IMR-90 (cell line): Measurements from ENCODE around the gene PPP1R1C.

ENCODE experiments used
- BHLHE40 ChIP-seq: fragments of 150-350 bp; IDR thresholded peaks from 2 replicates; pipeline ENCODE4 v1.6.1; 2016; ENCODE audit warnings: mild to moderate bottlenecking, low read depth, low read length
- CEBPB ChIP-seq: IDR thresholded peaks from 2 replicates; pipeline ENCODE4 v1.6.1; 2012; ENCODE audit warnings: low read depth, low read length, improper control_type of control experiment
- FOS ChIP-seq: fragments of 150-350 bp; IDR thresholded peaks from 2 replicates; pipeline ENCODE4 v1.6.1; 2016; ENCODE audit warnings: low read depth, low read length
- MXI1 ChIP-seq: IDR thresholded peaks from 2 replicates; pipeline ENCODE4 v1.6.1; 2012; ENCODE audit warnings: low read depth, mild to moderate bottlenecking, low read length, moderate library complexity, borderline replicate concordance
- NFE2L2 ChIP-seq: fragments of 150-350 bp; IDR thresholded peaks from 2 replicates; pipeline ENCODE4 v1.6.1; 2016; ENCODE audit warnings: low read depth, mild to moderate bottlenecking, low read length
- POLR2A ChIP-seq: IDR thresholded peaks from 2 replicates; pipeline ENCODE4 v1.6.1; 2012; ENCODE audit warnings: mild to moderate bottlenecking, low read depth, low read length
- RAD21 ChIP-seq: IDR thresholded peaks from 2 replicates; pipeline ENCODE4 v1.6.1; 2012; ENCODE audit warnings: low read length, improper control_type of control experiment
- RFX5 ChIP-seq: IDR thresholded peaks from 2 replicates; pipeline ENCODE4 v1.8.0; 2012; ENCODE audit warnings: low read depth, mild to moderate bottlenecking, low read length, moderate library complexity
- TF ChIP-seq, protein P1 (sequence below): conservative IDR thresholded peaks from 2 replicates; pipeline ENCODE4 v1.5.1; 2012; ENCODE audit warnings: mild to moderate bottlenecking, low read depth, low read length, improper control_type of control experiment
- TF ChIP-seq, protein P2 (sequence below): fragments of 150-350 bp; IDR thresholded peaks from 2 replicates; pipeline ENCODE4 v1.6.1; 2017; ENCODE audit warnings: mild to moderate bottlenecking, antibody characterized with exemption, low read length, low read depth

DNA sequence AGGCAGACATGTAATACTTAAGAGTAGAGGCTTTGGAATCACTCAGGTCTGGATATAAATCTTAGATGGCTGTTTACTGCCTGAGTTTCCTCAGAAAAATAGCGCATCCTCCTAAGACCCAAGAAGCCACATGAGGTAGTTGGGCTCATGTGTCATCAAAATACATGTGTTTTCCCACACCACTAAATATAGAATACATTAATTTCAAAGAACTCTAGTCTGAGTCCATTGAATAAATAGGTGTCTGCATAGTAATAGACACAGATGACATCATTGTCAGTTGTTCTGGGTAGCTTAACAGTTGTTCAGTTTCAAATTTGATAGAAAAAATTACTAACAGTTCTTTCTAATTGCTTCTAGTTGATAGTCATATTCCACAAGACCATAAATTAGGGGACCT is 9.6 kb downstream of the PPP1R1C start:
- no peak for TF ChIP-seq NFE2L2
- no peak for TF ChIP-seq RAD21
- TF ChIP-seq POLR2A = no peak
- TF ChIP-seq, protein P1, sequence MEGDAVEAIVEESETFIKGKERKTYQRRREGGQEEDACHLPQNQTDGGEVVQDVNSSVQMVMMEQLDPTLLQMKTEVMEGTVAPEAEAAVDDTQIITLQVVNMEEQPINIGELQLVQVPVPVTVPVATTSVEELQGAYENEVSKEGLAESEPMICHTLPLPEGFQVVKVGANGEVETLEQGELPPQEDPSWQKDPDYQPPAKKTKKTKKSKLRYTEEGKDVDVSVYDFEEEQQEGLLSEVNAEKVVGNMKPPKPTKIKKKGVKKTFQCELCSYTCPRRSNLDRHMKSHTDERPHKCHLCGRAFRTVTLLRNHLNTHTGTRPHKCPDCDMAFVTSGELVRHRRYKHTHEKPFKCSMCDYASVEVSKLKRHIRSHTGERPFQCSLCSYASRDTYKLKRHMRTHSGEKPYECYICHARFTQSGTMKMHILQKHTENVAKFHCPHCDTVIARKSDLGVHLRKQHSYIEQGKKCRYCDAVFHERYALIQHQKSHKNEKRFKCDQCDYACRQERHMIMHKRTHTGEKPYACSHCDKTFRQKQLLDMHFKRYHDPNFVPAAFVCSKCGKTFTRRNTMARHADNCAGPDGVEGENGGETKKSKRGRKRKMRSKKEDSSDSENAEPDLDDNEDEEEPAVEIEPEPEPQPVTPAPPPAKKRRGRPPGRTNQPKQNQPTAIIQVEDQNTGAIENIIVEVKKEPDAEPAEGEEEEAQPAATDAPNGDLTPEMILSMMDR = no peak
- TF ChIP-seq, protein P2, sequence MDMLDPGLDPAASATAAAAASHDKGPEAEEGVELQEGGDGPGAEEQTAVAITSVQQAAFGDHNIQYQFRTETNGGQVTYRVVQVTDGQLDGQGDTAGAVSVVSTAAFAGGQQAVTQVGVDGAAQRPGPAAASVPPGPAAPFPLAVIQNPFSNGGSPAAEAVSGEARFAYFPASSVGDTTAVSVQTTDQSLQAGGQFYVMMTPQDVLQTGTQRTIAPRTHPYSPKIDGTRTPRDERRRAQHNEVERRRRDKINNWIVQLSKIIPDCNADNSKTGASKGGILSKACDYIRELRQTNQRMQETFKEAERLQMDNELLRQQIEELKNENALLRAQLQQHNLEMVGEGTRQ = no peak
- TF ChIP-seq RFX5 = no peak
- no peak for TF ChIP-seq MXI1
- no peak for TF ChIP-seq FOS
- no peak for TF ChIP-seq CEBPB
- no peak for TF ChIP-seq BHLHE40
